ENCODE results near the gene PCDHA9.

DNA sequence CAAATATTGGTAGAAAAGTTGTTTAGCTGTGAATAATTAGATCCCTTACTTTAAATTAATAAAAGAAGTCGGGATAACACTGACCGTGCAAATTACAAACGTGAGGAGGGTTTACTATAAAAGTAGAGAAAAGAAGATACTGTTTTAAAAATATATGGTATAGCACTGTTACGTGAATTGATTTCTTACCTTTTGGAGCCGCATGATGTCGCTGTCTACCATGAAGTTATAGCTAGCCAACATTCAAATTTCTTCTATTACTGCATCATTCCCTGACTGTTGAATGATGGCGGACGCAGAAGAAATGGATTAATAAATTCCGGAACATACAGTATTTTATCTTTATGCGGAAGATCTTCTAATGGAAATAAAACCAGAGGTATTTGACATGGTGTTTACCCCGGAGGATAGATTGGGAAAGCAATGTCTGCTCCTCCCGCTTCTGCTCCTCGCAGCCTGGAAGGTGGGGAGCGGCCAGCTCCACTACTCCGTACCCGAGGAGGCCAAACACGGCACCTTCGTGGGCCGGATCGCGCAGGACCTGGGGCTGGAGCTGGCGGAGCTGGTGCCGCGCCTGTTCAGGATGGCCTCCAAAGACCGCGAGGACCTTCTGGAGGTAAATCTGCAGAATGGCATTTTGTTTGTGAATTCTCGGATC lies 20.3 kb upstream of the PCDHA9 start, which contains the start of gene PCDHA6:
- no peak for TF ChIP-seq POLR2AphosphoS5 (IDR thresholded peaks at IDR 0.05; ENCODE audit: low read depth, low read length)
- TF ChIP-seq POLR2A (IDR thresholded peaks at IDR 0.05; ENCODE audit: low read depth, low read length): no peak
- TF ChIP-seq TAF1 (IDR thresholded peaks at IDR 0.05; ENCODE audit: borderline replicate concordance, low read depth, low read length): no peak
